SK-N-SH (cell line): ENCODE data around the gene RBX1. TPM values are rescaled to one million over a fixed set of nuclear protein-coding genes. Genes with fewer than 3 reads are reported as not detected.

Experiments used
- CTCF ChIA-PET: fragments of 300-600, 350-600 bp; formaldehyde crosslinking; extraction: SDS; loops from one replicate; lab custom pipeline; 2021; lab: Yijun Ruan, JAX
- POLR2A ChIA-PET: fragments of 350-600 bp; sonication (Branson Sonifier 250); formaldehyde crosslinking; extraction: SDS; loops from one replicate; lab custom pipeline; 2020; ENCODE audit warnings: antibody characterized with exemption, inconsistent platforms; lab: Yijun Ruan, JAX
- DNase-seq: peaks from one replicate; pipeline ENCODE4 v3.0.0; 2012
- H2AFZ ChIP-seq: fragments of 200-600 bp; sonication (generic); 2 replicates; pipeline ENCODE4 v1.8.1; 2016; ENCODE audit warnings: antibody characterized with exemption, mild to moderate bottlenecking, low read depth
- H3F3A ChIP-seq: fragments of 200-600 bp; sonication (generic); replicated peaks from 2 replicates; pipeline ENCODE3; 2016; ENCODE audit warnings: antibody characterized with exemption, mild to moderate bottlenecking; ENCODE audit not compliant: insufficient read depth
- H3K27ac ChIP-seq, 2 experiments: fragments of 200-500 bp in 1 of 2; fragments of 200-600 bp in 1 of 2; sonication (Bioruptor generic) in 1 of 2; sonication (generic), shearing (Covaris generic) in 1 of 2; 2 replicates each; pipeline versions ENCODE4 v1.5.1 to v1.6.1; 2014 to 2016; ENCODE audit warnings: low read depth in 2 of 2, inconsistent platforms in 1 of 2, low read length in 1 of 2, mild to moderate bottlenecking in 1 of 2, mixed read lengths in 1 of 2
- H3K27me3 ChIP-seq: fragments of 200-600 bp; sonication (generic), shearing (Covaris generic); 2 replicates; pipeline ENCODE4 v1.6.1; 2016; ENCODE audit warnings: mixed run types; ENCODE audit not compliant: insufficient read depth
- H3K36me3 ChIP-seq, 2 experiments: fragments of 200-500 bp in 1 of 2; fragments of 200-600 bp in 1 of 2; sonication (Bioruptor generic) in 1 of 2; sonication (generic) in 1 of 2; replicated peaks in 1 of 2; 2 replicates each; pipeline versions ENCODE3 to v1.5.1; 2014 to 2016; ENCODE audit warnings: low read length in 1 of 2, mild to moderate bottlenecking in 1 of 2; ENCODE audit not compliant: insufficient read depth in 2 of 2, control insufficient read depth in 1 of 2
- H3K4me1 ChIP-seq, 2 experiments: fragments of 200-500 bp in 1 of 2; fragments of 200-600 bp in 1 of 2; sonication (Bioruptor generic) in 1 of 2; sonication (generic), shearing (Covaris generic) in 1 of 2; 2 replicates each; pipeline versions ENCODE4 v1.5.1 to v1.6.1; 2014 to 2016; ENCODE audit warnings: low read depth in 1 of 2, low read length in 1 of 2, mixed run types in 1 of 2; ENCODE audit not compliant: insufficient read depth in 2 of 2, control insufficient read depth in 1 of 2
- H3K4me2 ChIP-seq: fragments of 200-600 bp; sonication (generic), shearing (Covaris generic); 2 replicates; pipeline ENCODE4 v1.6.1; 2017; ENCODE audit warnings: mixed run types
- H3K4me3 ChIP-seq, 2 experiments: fragments of 200-500 bp in 1 of 2; fragments of 200-600 bp in 1 of 2; sonication (Bioruptor generic) in 1 of 2; sonication (generic), shearing (Covaris generic) in 1 of 2; 2 replicates each; pipeline versions ENCODE4 v1.5.1 to v1.8.1; 2014 to 2016; ENCODE audit warnings: low read depth in 2 of 2, inconsistent platforms in 1 of 2, low read length in 1 of 2, mild to moderate bottlenecking in 1 of 2, mixed read lengths in 1 of 2, moderate library complexity in 1 of 2
- H3K79me2 ChIP-seq: fragments of 200-600 bp; sonication (generic); 2 replicates; pipeline ENCODE4 v1.8.1; 2017; ENCODE audit warnings: mild to moderate bottlenecking; ENCODE audit not compliant: insufficient read depth
- H3K9ac ChIP-seq: fragments of 200-600 bp; sonication (generic); 2 replicates; pipeline ENCODE4 v1.6.1; 2017; ENCODE audit warnings: mixed run types
- H3K9me2 ChIP-seq: fragments of 200-600 bp; sonication (generic); 2 replicates; pipeline ENCODE4 v1.6.1; 2017; ENCODE audit warnings: mixed run types
- H3K9me3 ChIP-seq: fragments of 200-600 bp; sonication (generic); 2 replicates; pipeline ENCODE4 v1.6.1; 2017; ENCODE audit warnings: mixed run types, mild to moderate bottlenecking, moderate library complexity
- H4K20me1 ChIP-seq: fragments of 200-600 bp; sonication (generic); 2 replicates; pipeline ENCODE4 v1.6.1; 2017; ENCODE audit warnings: mild to moderate bottlenecking, mixed run types; ENCODE audit not compliant: insufficient read depth
- CHD2 ChIP-seq: fragments of 150-350 bp; IDR thresholded peaks from 2 replicates; pipeline ENCODE4 v1.6.1; 2018; ENCODE audit warnings: low read length; ENCODE audit not compliant: partially characterized antibody
- CTCF ChIP-seq: fragments of 200-600 bp; sonication (generic); IDR thresholded peaks from 2 replicates; pipeline ENCODE4 v1.6.1; 2017; ENCODE audit warnings: antibody characterized with exemption, mild to moderate bottlenecking, moderate library complexity
- ELF1 ChIP-seq: IDR thresholded peaks from 2 replicates; pipeline ENCODE4 v1.4.0; 2012
- EZH2phosphoT487 ChIP-seq: fragments of 200-600 bp; sonication (generic); IDR thresholded peaks from 2 replicates; pipeline ENCODE4 v1.6.1; 2017; ENCODE audit warnings: low read depth, mixed run types, mild to moderate bottlenecking, antibody characterized with exemption, moderate library complexity, borderline replicate concordance
- FOXJ3 ChIP-seq: sonication (generic); formaldehyde crosslinking; IDR thresholded peaks from 2 replicates; pipeline ENCODE4 v1.5.1; 2020; ENCODE audit warnings: mild to moderate bottlenecking, missing genetic modification reagents
- FOXM1 ChIP-seq: IDR thresholded peaks from 2 replicates; pipeline ENCODE4 v1.4.0; 2012; ENCODE audit warnings: low read depth, mild to moderate bottlenecking
- GATA2 ChIP-seq: sonication (generic); formaldehyde crosslinking; IDR thresholded peaks from 2 replicates; pipeline ENCODE4 v1.5.0; 2020; ENCODE audit warnings: mild to moderate bottlenecking, missing genetic modification reagents
- MXI1 ChIP-seq: IDR thresholded peaks from 2 replicates; pipeline ENCODE4 v1.6.1; 2012; ENCODE audit warnings: mild to moderate bottlenecking, low read depth, low read length, improper control_type of control experiment
- NFIC ChIP-seq: IDR thresholded peaks from 2 replicates; pipeline ENCODE4 v1.4.0; 2012; ENCODE audit warnings: borderline replicate concordance
- NRF1 ChIP-seq: IDR thresholded peaks from 2 replicates; pipeline ENCODE4 v1.6.1; 2012; ENCODE audit warnings: low read depth, mild to moderate bottlenecking, low read length
- POLR2AphosphoS5 ChIP-seq: IDR thresholded peaks from 2 replicates; pipeline ENCODE4 v1.6.1; 2012; ENCODE audit warnings: low read depth, low read length
- RAD21 ChIP-seq: IDR thresholded peaks from 2 replicates; pipeline ENCODE4 v1.6.1; 2012; ENCODE audit warnings: mild to moderate bottlenecking, low read length
- RCOR1 ChIP-seq: fragments of 150-350 bp; IDR thresholded peaks from 2 replicates; pipeline ENCODE4 v1.6.1; 2017; ENCODE audit warnings: antibody characterized with exemption, low read length
- RFX5 ChIP-seq: IDR thresholded peaks from 2 replicates; pipeline ENCODE4 v1.6.1; 2012; ENCODE audit warnings: mild to moderate bottlenecking, improper control_type of control experiment, low read length
- RXRA ChIP-seq: IDR thresholded peaks from 2 replicates; pipeline ENCODE4 v1.4.0; 2012; ENCODE audit warnings: low read depth, mild to moderate bottlenecking, borderline replicate concordance
- SIN3A ChIP-seq: IDR thresholded peaks from 2 replicates; pipeline ENCODE4 v1.6.1; 2012; ENCODE audit warnings: low read depth, mild to moderate bottlenecking, low read length, moderate library complexity, borderline replicate concordance
- SMC3 ChIP-seq: IDR thresholded peaks from 2 replicates; pipeline ENCODE4 v1.6.1; 2012; ENCODE audit warnings: low read depth, low read length, improper control_type of control experiment
- TAF1 ChIP-seq: IDR thresholded peaks from 2 replicates; pipeline ENCODE4 v1.6.1; 2012; ENCODE audit warnings: low read depth, mild to moderate bottlenecking, low read length, moderate library complexity, borderline replicate concordance
- TCF12 ChIP-seq: IDR thresholded peaks from 2 replicates; pipeline ENCODE4 v1.4.0; 2012
- USF1 ChIP-seq: IDR thresholded peaks from 2 replicates; pipeline ENCODE4 v1.4.0; 2012; ENCODE audit warnings: low read depth, borderline replicate concordance
- USF2 ChIP-seq: fragments of 150-350 bp; IDR thresholded peaks from 2 replicates; pipeline ENCODE4 v1.6.1; 2017; ENCODE audit warnings: antibody characterized with exemption, low read length, low read depth, borderline replicate concordance
- whole genome bisulfite sequencing: methylation state at CpG from one replicate; pipeline ENCODE4 v1.1.6; 2017; ENCODE audit warnings: low lambda C conversion rate; 5-methylcytosine and 5-hydroxymethylcytosine counted together
- polyA plus RNA-seq, 3 experiments: library from polyadenylated mRNA; depleted of rRNA; stranded (reverse); fragments of >200 nt; gene quantifications; 2 replicates each; pipeline ENCODE4 v1.2.3, GENCODE V29; 2012
- TF ChIP-seq, protein P1 (sequence below): IDR thresholded peaks from 2 replicates; pipeline ENCODE4 v1.4.0; 2012; ENCODE audit warnings: low read depth
- TF ChIP-seq, protein P2 (sequence below): IDR thresholded peaks from 2 replicates; pipeline ENCODE4 v1.6.1; 2012; ENCODE audit warnings: mild to moderate bottlenecking, low read depth, low read length, moderate library complexity

Gene RBX1
- polyA plus RNA-seq, 1 of the 3 experiments (the other 2 are of a cell fraction), result 51.2 TPM

DNA sequence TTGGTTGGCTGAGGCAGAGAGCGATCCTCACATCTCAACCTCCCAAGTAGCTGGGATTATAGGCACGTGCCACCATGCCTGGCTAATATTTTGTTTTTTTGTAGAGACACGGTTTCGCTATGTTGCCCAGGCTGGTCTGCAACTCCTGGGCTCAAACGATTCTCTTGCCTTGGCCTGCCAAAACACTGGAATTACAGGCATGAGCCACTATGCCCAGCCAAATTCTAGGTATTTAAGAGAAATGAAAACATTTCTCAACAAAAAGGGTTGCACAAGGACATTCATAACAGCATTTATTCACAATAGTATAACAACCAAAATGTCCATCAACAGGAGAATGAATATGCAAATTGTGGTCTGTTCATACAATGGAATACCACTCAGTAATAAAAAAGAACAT is 31.7 kb upstream of the RBX1 start:
- H3K9me2 ChIP-seq, result no peaks in the 10 kb centered on the region
- H3K4me3 ChIP-seq, result no peak overlapping the region
- TF ChIP-seq RFX5, result no peak
- TF ChIP-seq EZH2phosphoT487, result no peak
- TF ChIP-seq TCF12, result no peak
- no peak for TF ChIP-seq CTCF
- TF ChIP-seq USF2, result no peak
- TF ChIP-seq FOXM1, result no peak
- TF ChIP-seq RXRA, result no peak
- TF ChIP-seq NFIC, result no peak
- TF ChIP-seq RAD21, result no peak
- no peak for TF ChIP-seq SIN3A
- TF ChIP-seq USF1, result no peak
- no peak for TF ChIP-seq CHD2
- TF ChIP-seq POLR2AphosphoS5, result no peak
- TF ChIP-seq FOXJ3, result no peak
- no peak for TF ChIP-seq RCOR1
- TF ChIP-seq NRF1, result no peak
- no peak for DNase-seq
- ChIA-PET POLR2A (no interaction called here), CTCF (no interaction called here)
- no peak overlapping the region for H3K4me2 ChIP-seq
- no peaks in the 10 kb centered on the region for H3K27me3 ChIP-seq
- no peaks in the 10 kb centered on the region for H3K4me1 ChIP-seq
- peaks cover 0 to 7% of the 10 kb centered on the region in 2 experiments for H3K36me3 ChIP-seq
- H3K9me3 ChIP-seq, result no peaks in the 10 kb centered on the region
- H3F3A ChIP-seq, result no peaks in the 10 kb centered on the region
- 80% methylated on average over 4 of the region's 5 CpGs for WGBS
- H3K9ac ChIP-seq, result no peak overlapping the region
- no peaks in the 10 kb centered on the region for H3K79me2 ChIP-seq
- no peak overlapping the region for H3K27ac ChIP-seq
- H4K20me1 ChIP-seq, result no peaks in the 10 kb centered on the region
- H2AFZ ChIP-seq, result no peak overlapping the region

DNA sequence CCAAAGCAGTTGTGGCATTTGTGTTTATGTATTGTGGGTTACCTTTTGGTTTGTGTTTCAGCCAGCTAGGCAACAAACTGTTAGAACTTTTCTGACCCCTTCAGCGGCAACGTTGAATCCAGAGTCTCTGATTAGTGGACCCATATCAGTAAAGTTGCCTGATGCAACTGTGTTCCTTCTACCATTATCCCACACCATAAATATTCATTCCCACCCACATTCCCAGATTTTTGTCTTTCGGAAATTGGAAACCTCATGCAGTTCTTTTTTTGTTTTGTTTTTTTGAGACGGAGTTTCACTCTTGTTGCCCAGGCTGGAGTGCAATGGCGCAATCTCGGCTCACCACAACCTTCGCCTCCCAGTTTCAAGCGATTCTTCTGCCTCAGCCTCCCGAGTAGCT is 30.7 kb upstream of the RBX1 start:
- Histone ChIP-seq H3K27me3 (no peaks in the 10 kb centered on the region), H3K9me3 (no peaks in the 10 kb centered on the region), H3K9ac (no peak overlapping the region), H3K9me2 (no peaks in the 10 kb centered on the region), H3K4me3 (no peak overlapping the region), H3K4me2 (no peak overlapping the region), H3K79me2 (no peaks in the 10 kb centered on the region), H4K20me1 (no peaks in the 10 kb centered on the region), H3K27ac (no peak overlapping the region), H2AFZ (no peak overlapping the region), H3F3A (no peaks in the 10 kb centered on the region), H3K36me3 (peaks cover 6 to 14% of the 10 kb centered on the region in 2 experiments), H3K4me1 (no peaks in the 10 kb centered on the region)
- CTCF ChIA-PET, result no interaction called here
- POLR2A ChIA-PET, result no interaction called here
- 97% methylated on average over 9 of the region's 9 CpGs for WGBS
- TF ChIP-seq SMC3 (no peak), NFIC (no peak), GATA2 (CRISPR knock-in tag) (no peak), TAF1 (no peak), CHD2 (no peak), RCOR1 (no peak), POLR2AphosphoS5 (no peak), FOXM1 (no peak), MXI1 (no peak), TCF12 (no peak), ELF1 (no peak)
- TF ChIP-seq, protein P1, sequence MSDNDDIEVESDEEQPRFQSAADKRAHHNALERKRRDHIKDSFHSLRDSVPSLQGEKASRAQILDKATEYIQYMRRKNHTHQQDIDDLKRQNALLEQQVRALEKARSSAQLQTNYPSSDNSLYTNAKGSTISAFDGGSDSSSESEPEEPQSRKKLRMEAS, result no peak
- TF ChIP-seq, protein P2, sequence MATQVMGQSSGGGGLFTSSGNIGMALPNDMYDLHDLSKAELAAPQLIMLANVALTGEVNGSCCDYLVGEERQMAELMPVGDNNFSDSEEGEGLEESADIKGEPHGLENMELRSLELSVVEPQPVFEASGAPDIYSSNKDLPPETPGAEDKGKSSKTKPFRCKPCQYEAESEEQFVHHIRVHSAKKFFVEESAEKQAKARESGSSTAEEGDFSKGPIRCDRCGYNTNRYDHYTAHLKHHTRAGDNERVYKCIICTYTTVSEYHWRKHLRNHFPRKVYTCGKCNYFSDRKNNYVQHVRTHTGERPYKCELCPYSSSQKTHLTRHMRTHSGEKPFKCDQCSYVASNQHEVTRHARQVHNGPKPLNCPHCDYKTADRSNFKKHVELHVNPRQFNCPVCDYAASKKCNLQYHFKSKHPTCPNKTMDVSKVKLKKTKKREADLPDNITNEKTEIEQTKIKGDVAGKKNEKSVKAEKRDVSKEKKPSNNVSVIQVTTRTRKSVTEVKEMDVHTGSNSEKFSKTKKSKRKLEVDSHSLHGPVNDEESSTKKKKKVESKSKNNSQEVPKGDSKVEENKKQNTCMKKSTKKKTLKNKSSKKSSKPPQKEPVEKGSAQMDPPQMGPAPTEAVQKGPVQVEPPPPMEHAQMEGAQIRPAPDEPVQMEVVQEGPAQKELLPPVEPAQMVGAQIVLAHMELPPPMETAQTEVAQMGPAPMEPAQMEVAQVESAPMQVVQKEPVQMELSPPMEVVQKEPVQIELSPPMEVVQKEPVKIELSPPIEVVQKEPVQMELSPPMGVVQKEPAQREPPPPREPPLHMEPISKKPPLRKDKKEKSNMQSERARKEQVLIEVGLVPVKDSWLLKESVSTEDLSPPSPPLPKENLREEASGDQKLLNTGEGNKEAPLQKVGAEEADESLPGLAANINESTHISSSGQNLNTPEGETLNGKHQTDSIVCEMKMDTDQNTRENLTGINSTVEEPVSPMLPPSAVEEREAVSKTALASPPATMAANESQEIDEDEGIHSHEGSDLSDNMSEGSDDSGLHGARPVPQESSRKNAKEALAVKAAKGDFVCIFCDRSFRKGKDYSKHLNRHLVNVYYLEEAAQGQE, result no peak
- DNase-seq, result no peak
